Endothelial cell of umbilical vein (primary cell): ENCODE results near the gene SRRM2. TPM values are rescaled to one million over a fixed set of nuclear protein-coding genes. Genes with fewer than 3 reads are reported as not detected.

Source experiments
- BruUV-seq: library from RNA; stranded (reverse); fragments of 400-500 nt; replicated peaks from 2 replicates; lab custom pipeline; 2021; lab: Mats Ljungman, UMichigan
- CTCF ChIA-PET: fragments of 300-600, 350-600 bp; sonication (Branson Sonifier 250); formaldehyde crosslinking; loops from one replicate; lab custom pipeline; 2021; ENCODE audit warnings: antibody characterized with exemption, inconsistent platforms; lab: Charles Lee
- POLR2A ChIA-PET: fragments of 300-600, 350-600 bp; sonication (Branson Sonifier 250); formaldehyde crosslinking; loops from one replicate; lab custom pipeline; 2021; ENCODE audit warnings: antibody characterized with exemption, inconsistent platforms; lab: Charles Lee
- DNase-seq: peaks from one replicate; pipeline ENCODE4 v3.0.0-alpha.2; 2011; ENCODE audit warnings: low read depth, low spot score
- FAIRE-seq: peaks from 2 replicates; lab custom pipeline; 2011; peaks lifted over from hg19 to GRCh38; lab: Jason Lieb, UNC
- H2AFZ ChIP-seq: 2 replicates; pipeline ENCODE4 v1.6.0; 2012; ENCODE audit warnings: low read depth, low read length, control low read depth, inconsistent platforms
- H3K27ac ChIP-seq: 2 replicates; pipeline ENCODE4 v1.5.1; 2011; ENCODE audit warnings: low read depth, mild to moderate bottlenecking, control low read depth, low read length, moderate library complexity; ENCODE audit not compliant: insufficient read depth
- H3K27me3 ChIP-seq, 2 experiments: 2 replicates each; pipeline versions ENCODE4 v1.6.0 to v1.6.1; 2011; ENCODE audit warnings: low read length in 2 of 2, mixed read lengths in 1 of 2; ENCODE audit not compliant: control insufficient read depth in 2 of 2, insufficient read depth in 2 of 2
- H3K36me3 ChIP-seq, 2 experiments: 2 replicates in 1 of 2; 3 replicates in 1 of 2; pipeline ENCODE4 v1.5.1; 2011; ENCODE audit warnings: low read length in 2 of 2, mild to moderate bottlenecking in 1 of 2, moderate library complexity in 1 of 2; ENCODE audit not compliant: control insufficient read depth in 2 of 2, insufficient read depth in 2 of 2; ENCODE audit errors: extremely low read depth in 1 of 2
- H3K4me1 ChIP-seq: 3 replicates; pipeline ENCODE4 v1.5.1; 2011; ENCODE audit warnings: mild to moderate bottlenecking, low read length; ENCODE audit not compliant: control insufficient read depth, insufficient read depth; ENCODE audit errors: extremely low read depth
- H3K4me2 ChIP-seq: 2 replicates; pipeline ENCODE4 v1.6.1; 2011; ENCODE audit warnings: low read length, control low read depth, mixed read lengths; ENCODE audit not compliant: insufficient read depth
- H3K4me3 ChIP-seq, 3 experiments: fragments of 200-600 bp in 1 of 3; sonication (generic), shearing (Covaris generic) in 1 of 3; replicated peaks in 1 of 3; 2 replicates each; pipeline ENCODE4 v1.5.1; 2011 to 2016; ENCODE audit warnings: control low read depth in 3 of 3, low read length in 3 of 3, mild to moderate bottlenecking in 2 of 3, inconsistent platforms in 1 of 3, low read depth in 1 of 3, moderate library complexity in 1 of 3; ENCODE audit not compliant: insufficient read depth in 1 of 3
- H3K79me2 ChIP-seq: 2 replicates; pipeline ENCODE4 v1.6.0; 2012; ENCODE audit warnings: low read length, inconsistent platforms; ENCODE audit not compliant: control insufficient read depth, insufficient read depth
- H3K9ac ChIP-seq: replicated peaks from 2 replicates; pipeline ENCODE3; 2011; ENCODE audit warnings: low read length, control low read depth; ENCODE audit not compliant: insufficient read depth; ENCODE audit errors: extremely low read depth
- H3K9me1 ChIP-seq: replicated peaks from 3 replicates; pipeline ENCODE4 v1.6.0; 2011; ENCODE audit warnings: mild to moderate bottlenecking, low read length; ENCODE audit not compliant: control insufficient read depth, insufficient read depth; ENCODE audit errors: extremely low read depth
- H3K9me3 ChIP-seq: replicated peaks from 2 replicates; pipeline ENCODE4 v1.5.1; 2012; ENCODE audit warnings: low read length, inconsistent platforms; ENCODE audit not compliant: control insufficient read depth, insufficient read depth
- H4K20me1 ChIP-seq: replicated peaks from 2 replicates; pipeline ENCODE3; 2011; ENCODE audit warnings: mild to moderate bottlenecking, low read length; ENCODE audit not compliant: control insufficient read depth, insufficient read depth; ENCODE audit errors: extremely low read depth
- CTCF ChIP-seq, 2 donors: IDR thresholded peaks; 1 replicate in 1 of 2; 2 replicates in 1 of 2; pipeline ENCODE4 v1.5.1; 2011; ENCODE audit warnings: low read length in 2 of 2, mild to moderate bottlenecking in 2 of 2, moderate library complexity in 2 of 2, control low read depth in 1 of 2, inconsistent platforms in 1 of 2, low read depth in 1 of 2; ENCODE audit not compliant: insufficient read depth in 1 of 2; ENCODE audit errors: extremely low read depth in 1 of 2
- JUN ChIP-seq: IDR thresholded peaks from 2 replicates; pipeline ENCODE4 v1.6.1; 2011; ENCODE audit warnings: borderline replicate concordance, low read depth; ENCODE audit not compliant: insufficient read length, insufficient read depth
- POLR2A ChIP-seq: IDR thresholded peaks from 2 replicates; pipeline ENCODE4 v1.6.1; 2012; ENCODE audit warnings: low read depth, mild to moderate bottlenecking, control low read depth, low read length
- dilution Hi-C: fragments of 300-500 bp; cut with MboI; formaldehyde crosslinking; loops from one replicate; pipeline ENCODE4 v1.15.0; 2019; ENCODE audit warnings: low sequenced_read_pairs; ENCODE audit not compliant: extremely low pct_ligation_motif_present
- intact Hi-C: fragments of 100-400 bp; cut with micrococcal nuclease; formaldehyde crosslinking; loops from one replicate; pipeline ENCODE4 v1.10.0; 2022
- polyA plus RNA-seq, 4 experiments: library from polyadenylated mRNA; depleted of rRNA in 3 of 4; stranded (reverse) in 3 of 4; unstranded in 1 of 4; fragments of >200 nt; gene quantifications; 2 replicates each; pipeline versions ENCODE4 v1.2.1 to v1.2.3, GENCODE V29; 2011 to 2012; ENCODE audit warnings: missing spikeins in 1 of 4
- total RNA-seq: library from RNA; stranded (reverse); gene quantifications from 2 replicates; pipeline ENCODE4 v1.2.3, GENCODE V29; 2021
- TF ChIP-seq, protein P1 (sequence below): IDR thresholded peaks from 2 replicates; pipeline ENCODE4 v1.6.1; 2011; ENCODE audit not compliant: insufficient read depth, insufficient read length

The SRRM2 gene
- total and polyA plus RNA-seq, 2 donors (not counting 3 experiments of a cell fraction or from before 2014, with no cell fraction given): 270 to 483 TPM

- H3K4me3 ChIP-seq: no peak overlapping the region
- BruUV-seq: no TSS peak
- FAIRE-seq (no peak), DNase-seq (no peak)
- H3K36me3 ChIP-seq: no peaks in the 10 kb centered on the region
- H3K4me1 ChIP-seq: peaks cover 4% of the 10 kb centered on the region
- POLR2A ChIA-PET: interaction anchor here (0.5 kb wide), 1 partner anchor 549 kb away, joined by 5 read pairs; no protein-coding TSS in a partner anchor
- CTCF ChIA-PET: interaction anchor here (0.6 to 1.1 kb wide), 4 partner anchors 9 to 81 kb away, joined by 3 to 4 read pairs (median 3); partner anchors contain the start of gene PRSS41
- H3K9me1 ChIP-seq: no peaks in the 10 kb centered on the region
- dilution Hi-C loops: no loop called here
- no peaks in the 10 kb centered on the region for H3K9me3 ChIP-seq
- TF ChIP-seq POLR2A: no peak
- TF ChIP-seq JUN: no peak
- TF ChIP-seq, protein P1, sequence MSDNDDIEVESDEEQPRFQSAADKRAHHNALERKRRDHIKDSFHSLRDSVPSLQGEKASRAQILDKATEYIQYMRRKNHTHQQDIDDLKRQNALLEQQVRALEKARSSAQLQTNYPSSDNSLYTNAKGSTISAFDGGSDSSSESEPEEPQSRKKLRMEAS: no peak
- TF ChIP-seq CTCF (IDR thresholded peaks at IDR 0.05; ENCODE audit: extremely low read depth in 1 of 2, insufficient read depth in 1 of 2, low read depth in 1 of 2, low read length in 2 of 2): no peak
- no peaks in the 10 kb centered on the region for H3K27me3 ChIP-seq
- H3K27ac ChIP-seq: no peak overlapping the region
- no peak overlapping the region for H3K4me2 ChIP-seq
- no peaks in the 10 kb centered on the region for H3K79me2 ChIP-seq
- H3K9ac ChIP-seq: no peak overlapping the region
- no peak overlapping the region for H2AFZ ChIP-seq
- intact Hi-C loops: no loop called here
- H4K20me1 ChIP-seq: no peaks in the 10 kb centered on the region
Observed at GRCh38 chr16:2716948-2717347, 35.5 kb upstream of the SRRM2 start.
